Endothelial cell of umbilical vein (primary cell): ENCODE results near the gene TMEM114. TPM values are rescaled to one million over a fixed set of nuclear protein-coding genes. Genes with fewer than 3 reads are reported as not detected.

Source experiments
- BruUV-seq: library from RNA; stranded (reverse); fragments of 400-500 nt; replicated peaks from 2 replicates; lab custom pipeline; 2021; lab: Mats Ljungman, UMichigan
- CTCF ChIA-PET: fragments of 300-600, 350-600 bp; sonication (Branson Sonifier 250); formaldehyde crosslinking; loops from one replicate; lab custom pipeline; 2021; ENCODE audit warnings: antibody characterized with exemption, inconsistent platforms; lab: Charles Lee
- POLR2A ChIA-PET: fragments of 300-600, 350-600 bp; sonication (Branson Sonifier 250); formaldehyde crosslinking; loops from one replicate; lab custom pipeline; 2021; ENCODE audit warnings: antibody characterized with exemption, inconsistent platforms; lab: Charles Lee
- DNase-seq: peaks from one replicate; pipeline ENCODE4 v3.0.0-alpha.2; 2011; ENCODE audit warnings: low read depth, low spot score
- FAIRE-seq: peaks from 2 replicates; lab custom pipeline; 2011; peaks lifted over from hg19 to GRCh38; lab: Jason Lieb, UNC
- H2AFZ ChIP-seq: 2 replicates; pipeline ENCODE4 v1.6.0; 2012; ENCODE audit warnings: low read depth, low read length, control low read depth, inconsistent platforms
- H3K27ac ChIP-seq: 2 replicates; pipeline ENCODE4 v1.5.1; 2011; ENCODE audit warnings: low read depth, mild to moderate bottlenecking, control low read depth, low read length, moderate library complexity; ENCODE audit not compliant: insufficient read depth
- H3K27me3 ChIP-seq, 2 experiments: 2 replicates each; pipeline versions ENCODE4 v1.6.0 to v1.6.1; 2011; ENCODE audit warnings: low read length in 2 of 2, mixed read lengths in 1 of 2; ENCODE audit not compliant: control insufficient read depth in 2 of 2, insufficient read depth in 2 of 2
- H3K36me3 ChIP-seq, 2 experiments: 2 replicates in 1 of 2; 3 replicates in 1 of 2; pipeline ENCODE4 v1.5.1; 2011; ENCODE audit warnings: low read length in 2 of 2, mild to moderate bottlenecking in 1 of 2, moderate library complexity in 1 of 2; ENCODE audit not compliant: control insufficient read depth in 2 of 2, insufficient read depth in 2 of 2; ENCODE audit errors: extremely low read depth in 1 of 2
- H3K4me1 ChIP-seq: 3 replicates; pipeline ENCODE4 v1.5.1; 2011; ENCODE audit warnings: mild to moderate bottlenecking, low read length; ENCODE audit not compliant: control insufficient read depth, insufficient read depth; ENCODE audit errors: extremely low read depth
- H3K4me2 ChIP-seq: 2 replicates; pipeline ENCODE4 v1.6.1; 2011; ENCODE audit warnings: low read length, control low read depth, mixed read lengths; ENCODE audit not compliant: insufficient read depth
- H3K4me3 ChIP-seq, 3 experiments: fragments of 200-600 bp in 1 of 3; sonication (generic), shearing (Covaris generic) in 1 of 3; replicated peaks in 1 of 3; 2 replicates each; pipeline ENCODE4 v1.5.1; 2011 to 2016; ENCODE audit warnings: control low read depth in 3 of 3, low read length in 3 of 3, mild to moderate bottlenecking in 2 of 3, inconsistent platforms in 1 of 3, low read depth in 1 of 3, moderate library complexity in 1 of 3; ENCODE audit not compliant: insufficient read depth in 1 of 3
- H3K79me2 ChIP-seq: 2 replicates; pipeline ENCODE4 v1.6.0; 2012; ENCODE audit warnings: low read length, inconsistent platforms; ENCODE audit not compliant: control insufficient read depth, insufficient read depth
- H3K9ac ChIP-seq: replicated peaks from 2 replicates; pipeline ENCODE3; 2011; ENCODE audit warnings: low read length, control low read depth; ENCODE audit not compliant: insufficient read depth; ENCODE audit errors: extremely low read depth
- H3K9me1 ChIP-seq: replicated peaks from 3 replicates; pipeline ENCODE4 v1.6.0; 2011; ENCODE audit warnings: mild to moderate bottlenecking, low read length; ENCODE audit not compliant: control insufficient read depth, insufficient read depth; ENCODE audit errors: extremely low read depth
- H3K9me3 ChIP-seq: replicated peaks from 2 replicates; pipeline ENCODE4 v1.5.1; 2012; ENCODE audit warnings: low read length, inconsistent platforms; ENCODE audit not compliant: control insufficient read depth, insufficient read depth
- H4K20me1 ChIP-seq: replicated peaks from 2 replicates; pipeline ENCODE3; 2011; ENCODE audit warnings: mild to moderate bottlenecking, low read length; ENCODE audit not compliant: control insufficient read depth, insufficient read depth; ENCODE audit errors: extremely low read depth
- CTCF ChIP-seq, 2 donors: IDR thresholded peaks; 1 replicate in 1 of 2; 2 replicates in 1 of 2; pipeline ENCODE4 v1.5.1; 2011; ENCODE audit warnings: low read length in 2 of 2, mild to moderate bottlenecking in 2 of 2, moderate library complexity in 2 of 2, control low read depth in 1 of 2, inconsistent platforms in 1 of 2, low read depth in 1 of 2; ENCODE audit not compliant: insufficient read depth in 1 of 2; ENCODE audit errors: extremely low read depth in 1 of 2
- EZH2 ChIP-seq: IDR thresholded peaks from 2 replicates; pipeline ENCODE4 v1.6.1; 2012; ENCODE audit warnings: borderline replicate concordance, low read depth, mild to moderate bottlenecking, moderate library complexity, low read length, inconsistent platforms; ENCODE audit not compliant: severe bottlenecking
- JUN ChIP-seq: IDR thresholded peaks from 2 replicates; pipeline ENCODE4 v1.6.1; 2011; ENCODE audit warnings: borderline replicate concordance, low read depth; ENCODE audit not compliant: insufficient read length, insufficient read depth
- dilution Hi-C: fragments of 300-500 bp; cut with MboI; formaldehyde crosslinking; loops from one replicate; pipeline ENCODE4 v1.15.0; 2019; ENCODE audit warnings: low sequenced_read_pairs; ENCODE audit not compliant: extremely low pct_ligation_motif_present
- intact Hi-C: fragments of 100-400 bp; cut with micrococcal nuclease; formaldehyde crosslinking; loops from one replicate; pipeline ENCODE4 v1.10.0; 2022
- polyA plus RNA-seq, 4 experiments: library from polyadenylated mRNA; depleted of rRNA in 3 of 4; stranded (reverse) in 3 of 4; unstranded in 1 of 4; fragments of >200 nt; gene quantifications; 2 replicates each; pipeline versions ENCODE4 v1.2.1 to v1.2.3, GENCODE V29; 2011 to 2012; ENCODE audit warnings: missing spikeins in 1 of 4
- total RNA-seq: library from RNA; stranded (reverse); gene quantifications from 2 replicates; pipeline ENCODE4 v1.2.3, GENCODE V29; 2021

Gene TMEM114
- total and polyA plus RNA-seq, 2 donors (not counting 3 experiments of a cell fraction or from before 2014, with no cell fraction given), result not detected

GRCh38 chr16:8568231-8568617 lies 22.1 kb downstream of the TMEM114 start:
- peaks cover 2 to 3% of the 10 kb centered on the region in 2 experiments for H3K27me3 ChIP-seq
- CTCF ChIA-PET, result interaction anchor here (1.4 to 1.8 kb wide), 5 partner anchors 86 to 1941 kb away, joined by 4 to 10 read pairs (median 4); partner anchors contain the start of genes PMM2 and TMEM186
- DNase-seq (no peak), FAIRE-seq (peak; percentile 35)
- no TSS peak for BruUV-seq
- dilution Hi-C loops, result no loop called here
- H4K20me1 ChIP-seq, result no peaks in the 10 kb centered on the region
- H3K79me2 ChIP-seq, result no peaks in the 10 kb centered on the region
- no peak overlapping the region for H2AFZ ChIP-seq
- POLR2A ChIA-PET, result no interaction called here
- H3K36me3 ChIP-seq, result no peaks in the 10 kb centered on the region
- H3K4me3 ChIP-seq, result no peak overlapping the region
- no peak overlapping the region for H3K27ac ChIP-seq
- no peaks in the 10 kb centered on the region for H3K4me1 ChIP-seq
- H3K9me3 ChIP-seq, result no peaks in the 10 kb centered on the region
- no peaks in the 10 kb centered on the region for H3K9me1 ChIP-seq
- TF ChIP-seq CTCF (IDR thresholded peaks at IDR 0.05; ENCODE audit: extremely low read depth in 1 of 2, insufficient read depth in 1 of 2, low read depth in 1 of 2, low read length in 2 of 2) (no peak), JUN (peak; percentile 70), EZH2 (no peak)
- no peak overlapping the region for H3K4me2 ChIP-seq
- H3K9ac ChIP-seq, result no peak overlapping the region
- intact Hi-C loops, result loop anchor here (5.0 kb wide), 2 partner anchors 299 to 1614 kb away; partner anchors contain the start of genes CARHSP1 and GRIN2A
